IPS-NIHi11 (cell line): ENCODE results near the gene ELK4.

Experiments
- DNase-seq: peaks from one replicate; pipeline ENCODE4 v3.0.0; 2012; ENCODE audit warnings: mixed read lengths, low spot score

Gene ELK4

GRCh38 chr1:205631768-205632668, at the start of gene ELK4:
TSS of gene ELK4 (minus strand) at chr1:205632011. CDS start at chr1:205623882, 8,129 bp downstream.
- peak; percentile 97 for DNase-seq

- DNase-seq, result no peak
These were observed 49.6 kb upstream of the ELK4 start for GRCh38 chr1:205681364-205681763.

GRCh38 chr1:205680073-205680851, 48.5 kb upstream of the ELK4 start, which contains the start of gene SLC45A3:
TSS of gene SLC45A3 (minus strand) at chr1:205680509. CDS start at chr1:205664656, 15,853 bp downstream.
- DNase-seq, result peak; percentile 83

GRCh38 chr1:205678286-205679111, 46.7 kb upstream of the ELK4 start:
- no peak for DNase-seq

DNA sequence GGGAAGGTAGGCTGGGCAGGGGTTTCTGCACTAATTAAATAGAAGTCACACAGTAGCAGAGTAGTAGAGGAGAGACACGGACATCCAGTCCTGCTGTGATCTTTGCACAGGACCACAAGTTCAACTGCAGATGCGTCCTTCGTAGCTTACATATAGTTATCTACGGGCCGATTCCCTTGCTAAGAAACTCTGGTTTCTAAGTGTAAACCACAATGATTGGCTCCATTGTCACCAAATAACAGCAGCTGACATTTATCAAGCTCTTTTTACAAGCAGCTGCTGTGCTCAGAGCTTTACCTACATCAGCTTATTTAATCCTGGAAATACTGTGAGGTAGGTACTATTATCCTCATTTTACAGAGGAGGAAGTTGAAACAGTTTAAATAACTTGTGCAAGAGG, 45.4 kb upstream of the ELK4 start:
- no peak for DNase-seq

GRCh38 chr1:205676597-205676996, 44.8 kb upstream of the ELK4 start:
- DNase-seq, result no peak

GRCh38 chr1:205676002-205676401, 44.2 kb upstream of the ELK4 start:
- no peak for DNase-seq

GRCh38 chr1:205675247-205675646, 43.4 kb upstream of the ELK4 start:
- no peak for DNase-seq

DNA sequence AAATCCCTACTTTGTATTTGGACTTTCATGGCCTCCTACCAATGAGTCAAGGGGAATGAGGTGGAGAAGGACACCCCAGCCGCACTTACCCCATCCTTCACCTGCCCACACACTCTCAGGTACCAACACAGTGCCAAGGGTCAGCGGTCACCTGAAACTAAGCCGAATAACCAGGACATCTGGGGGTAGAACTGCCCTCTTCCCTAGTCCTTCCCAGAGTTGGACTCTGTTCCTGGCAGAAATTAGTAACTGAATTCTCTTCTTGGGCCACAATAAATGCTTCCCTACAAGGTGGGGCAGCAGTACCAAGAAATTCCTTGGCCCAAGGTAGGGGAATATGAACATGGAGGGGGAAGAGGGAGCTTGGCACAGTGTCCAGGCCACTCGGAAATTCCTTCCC, 41.2 kb upstream of the ELK4 start:
- DNase-seq, result no peak

DNA sequence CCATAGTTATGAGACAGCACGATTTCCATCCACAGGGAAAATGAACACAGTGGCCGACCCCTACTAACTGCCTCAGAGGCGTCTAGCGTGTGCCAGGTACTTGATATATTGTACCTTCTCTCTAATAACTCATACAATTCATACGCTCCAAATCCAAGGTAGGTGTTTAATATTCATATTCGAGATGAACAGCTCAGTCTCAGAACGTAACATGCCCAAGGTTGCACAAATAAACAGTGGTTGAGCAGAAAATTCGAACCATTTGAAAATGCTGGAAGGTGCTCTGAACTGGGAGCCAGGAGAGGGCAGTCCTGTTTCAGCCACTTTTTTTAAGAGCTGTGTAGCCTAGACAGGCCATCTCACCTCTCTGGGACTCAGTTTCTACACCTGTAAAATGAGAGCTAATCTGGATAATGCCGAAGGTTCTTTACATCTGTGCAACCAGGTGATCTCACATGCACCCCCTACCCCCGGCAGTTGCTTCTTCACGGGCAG, 40.6 kb upstream of the ELK4 start:
- DNase-seq, result no peak

DNA sequence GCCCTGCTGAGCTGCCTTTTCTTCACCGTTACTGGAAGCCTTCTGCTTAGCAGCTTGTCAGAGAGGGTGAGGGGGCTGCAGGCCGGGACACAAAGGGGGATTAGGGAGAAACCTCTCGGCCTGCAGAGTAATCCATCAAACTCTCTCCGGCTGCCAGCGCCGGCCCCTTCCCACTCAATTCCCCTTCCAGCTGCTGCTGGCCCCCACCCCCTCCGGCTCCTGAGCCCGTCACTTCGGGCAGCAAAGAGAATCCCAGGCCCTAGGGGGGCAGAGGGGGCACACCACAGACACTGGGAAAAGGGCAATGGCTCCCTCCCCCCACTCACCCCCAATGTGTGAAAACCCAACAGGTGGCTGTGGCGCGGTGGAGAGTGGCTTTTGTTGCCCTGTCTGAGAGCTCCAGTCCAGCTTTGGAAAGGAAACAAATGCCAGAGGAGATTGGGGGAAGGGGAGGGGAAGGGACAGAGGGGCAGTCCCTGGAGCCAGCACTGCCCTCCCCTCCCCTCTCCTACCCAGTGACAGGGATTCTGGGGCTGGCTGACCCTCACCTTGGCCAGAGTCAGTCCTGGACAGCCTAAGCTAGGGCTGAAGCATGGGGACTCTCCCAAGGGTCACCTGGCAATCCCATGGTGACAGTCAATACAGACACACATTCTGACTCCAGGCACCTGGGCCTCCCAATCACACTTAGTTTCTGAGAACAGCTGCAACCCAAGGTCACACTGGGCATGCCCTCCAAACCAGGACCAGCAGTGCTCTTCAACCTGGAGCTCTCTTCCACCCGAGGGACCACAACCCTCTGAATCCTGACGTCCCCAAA, 39.0 kb upstream of the ELK4 start:
- peak; percentile 67 for DNase-seq

- DNase-seq, result no peak
These were observed 38.3 kb upstream of the ELK4 start for GRCh38 chr1:205670150-205670446.

DNA sequence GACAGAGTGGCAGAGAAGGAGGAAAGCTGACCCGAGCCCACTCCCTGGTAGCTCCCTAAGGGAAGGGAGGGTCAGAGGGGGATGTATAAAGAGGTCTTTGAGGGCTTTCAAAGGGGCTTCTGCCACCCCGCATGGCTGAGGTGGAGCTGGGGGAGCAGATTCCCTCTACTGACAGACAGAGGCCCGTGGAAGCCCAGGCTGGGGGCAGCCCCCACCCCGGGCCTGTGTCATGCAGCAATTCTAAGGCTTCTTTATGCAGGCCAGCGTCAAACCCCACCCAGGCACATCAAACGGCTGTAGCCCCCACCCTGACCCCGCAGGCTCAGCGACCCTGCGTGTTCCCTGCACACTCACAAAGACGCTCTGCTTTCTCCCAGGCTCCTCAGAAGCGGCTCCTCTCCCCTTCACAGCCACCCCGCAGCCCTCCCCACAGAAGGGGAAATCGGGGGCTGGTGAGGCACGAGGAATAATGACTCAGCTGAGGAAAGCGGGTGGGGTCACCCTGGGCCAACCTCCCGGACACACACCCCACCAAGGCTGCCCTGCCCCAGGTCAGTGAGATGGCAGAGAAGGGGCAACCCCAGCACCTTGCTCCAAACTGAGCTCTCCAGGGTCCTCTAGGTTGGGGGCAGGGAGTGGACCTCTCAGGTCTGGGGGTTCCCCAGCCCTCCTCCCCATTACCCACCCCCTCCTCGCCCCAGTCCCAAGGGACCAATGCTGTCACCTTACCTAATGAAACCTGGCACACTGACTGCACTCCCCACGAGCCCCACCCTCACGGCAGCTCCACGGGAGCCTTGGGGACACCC, 37.7 kb upstream of the ELK4 start:
- no peak for DNase-seq

- DNase-seq, result no peak
These were observed 37.1 kb upstream of the ELK4 start for GRCh38 chr1:205668951-205669340.

DNA sequence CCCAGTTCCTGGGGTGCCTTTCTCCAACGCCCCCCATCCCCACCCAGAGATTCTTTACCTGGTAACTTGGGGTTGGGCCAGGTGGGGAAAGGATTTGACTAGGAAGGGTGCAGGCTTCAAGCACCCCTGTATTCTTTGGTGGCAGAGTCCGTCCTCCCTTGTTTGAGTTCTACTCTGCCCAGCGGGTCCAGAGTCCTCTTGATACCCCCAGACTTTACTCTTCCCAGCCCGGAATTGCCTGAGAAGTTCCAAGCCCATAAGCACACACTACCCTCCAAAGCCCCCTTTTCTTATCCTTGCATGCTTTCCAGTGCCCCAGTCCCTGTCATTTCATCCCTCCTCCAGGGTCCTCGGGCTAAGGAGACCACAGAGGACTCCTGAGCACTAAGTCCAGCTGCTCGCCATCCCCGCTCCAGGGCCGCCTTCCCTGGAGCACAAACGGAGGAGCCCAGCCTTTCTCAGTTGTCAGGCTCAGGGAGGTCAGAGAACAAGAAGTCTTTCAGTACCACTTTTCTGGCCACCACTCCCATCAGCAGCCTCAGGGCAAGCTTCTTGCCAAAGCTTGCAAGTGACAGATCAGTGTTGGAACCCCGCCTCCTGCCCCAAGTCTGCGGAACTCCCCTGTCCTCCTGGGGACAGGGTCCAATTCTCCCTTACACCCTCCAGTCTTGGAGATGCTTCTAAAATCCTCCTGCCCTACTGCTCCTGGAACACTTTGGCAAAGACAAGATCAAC, 36.3 kb upstream of the ELK4 start:
- DNase-seq, result no peak

DNA sequence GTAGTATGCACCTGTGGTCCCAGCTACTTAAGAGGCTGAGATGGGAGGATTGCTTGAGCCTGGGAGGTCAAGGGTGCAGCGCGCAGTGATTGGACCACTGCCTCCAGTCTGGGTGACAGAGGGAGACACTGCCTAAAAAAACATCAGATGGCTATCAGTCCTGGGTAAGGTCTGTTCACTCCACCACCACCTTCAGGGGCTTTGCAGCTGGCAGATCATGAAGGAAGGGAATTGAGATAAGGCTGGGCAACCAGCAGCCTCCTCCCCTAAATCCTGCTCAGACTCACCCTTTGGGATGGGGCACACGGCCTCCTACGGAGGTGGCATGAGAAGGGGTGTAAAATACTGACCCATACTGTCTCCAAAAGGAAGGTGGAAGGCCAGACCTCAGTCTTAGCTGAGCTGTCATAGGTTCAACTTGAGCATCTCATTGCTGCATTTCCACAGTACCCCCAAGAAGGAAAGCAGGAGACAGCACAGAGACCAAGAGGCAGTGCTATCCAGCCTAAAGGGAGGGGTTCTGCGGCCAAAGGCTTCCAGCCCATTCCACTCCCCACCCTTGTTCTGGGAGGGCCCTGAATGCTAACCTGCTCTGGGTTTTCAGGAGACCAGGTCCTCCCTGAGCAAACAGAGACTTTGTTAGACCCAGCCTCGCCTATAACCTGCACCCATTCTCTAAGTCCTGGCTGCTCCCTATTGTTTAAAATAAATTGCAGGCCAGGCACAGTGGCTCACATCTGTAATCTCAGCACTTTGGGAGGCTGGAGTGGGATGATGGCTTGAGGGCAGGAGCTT, 34.8 kb upstream of the ELK4 start:
- DNase-seq, result no peak

DNA sequence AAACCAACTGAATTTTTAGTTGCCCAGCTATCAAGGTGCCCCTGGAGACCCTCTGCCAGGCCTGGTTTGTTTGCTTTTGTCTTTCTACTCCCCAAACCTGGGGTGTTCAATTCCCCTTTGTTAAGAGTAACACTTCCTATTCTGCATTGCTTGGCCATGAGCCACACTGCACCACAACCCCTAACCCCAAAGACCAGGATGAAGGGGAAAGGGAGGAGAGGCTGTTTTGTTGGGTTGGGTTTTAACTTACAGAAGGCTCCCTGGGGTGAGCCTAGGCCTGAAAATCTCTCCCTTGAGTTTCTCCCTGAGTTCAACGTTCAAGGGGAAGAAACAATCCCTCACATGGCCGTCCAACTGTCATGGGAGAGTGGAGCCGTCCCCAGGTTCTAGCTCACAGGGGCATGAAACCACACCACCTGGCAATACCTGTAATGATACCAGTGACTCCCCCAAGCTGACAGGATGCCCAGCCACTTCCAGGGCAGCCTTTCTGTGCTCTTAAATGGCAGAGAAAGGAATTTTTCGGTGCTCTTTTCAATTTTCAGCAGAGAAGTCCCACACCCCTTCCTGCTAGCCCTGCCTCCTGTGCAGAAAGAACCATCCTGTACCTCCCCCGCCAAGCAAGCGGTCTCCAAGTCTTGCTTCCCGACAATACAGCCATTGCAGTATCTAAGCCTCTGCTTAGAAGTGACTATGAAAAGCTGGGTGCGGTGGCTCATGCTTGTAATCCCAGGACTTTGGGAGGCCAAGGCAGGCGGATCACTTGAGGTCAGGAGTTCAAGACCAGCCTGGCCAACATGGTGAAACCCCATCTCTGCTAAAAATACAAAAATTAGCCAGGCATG, 33.6 kb upstream of the ELK4 start:
- DNase-seq, result no peak
